Kidney epithelial cell (primary cell): ENCODE data around the gene TMEM140. TPM values are rescaled to one million over a fixed set of nuclear protein-coding genes. Genes with fewer than 3 reads are reported as not detected.

ENCODE experiments used
- DNase-seq: peaks from one replicate; pipeline ENCODE4 v3.0.0-alpha.2; 2010; ENCODE audit warnings: low read depth
- H3K27me3 ChIP-seq: 2 replicates; pipeline ENCODE4 v1.6.0; 2011; ENCODE audit warnings: low read length; ENCODE audit not compliant: control insufficient read depth, insufficient read depth
- H3K36me3 ChIP-seq: 2 replicates; pipeline ENCODE4 v1.5.1; 2011; ENCODE audit warnings: low read length; ENCODE audit not compliant: control insufficient read depth, insufficient read depth
- H3K4me3 ChIP-seq: 2 replicates; pipeline ENCODE4 v1.5.1; 2011; ENCODE audit warnings: low read depth, mild to moderate bottlenecking, control low read depth, low read length
- CTCF ChIP-seq: IDR thresholded peaks from 2 replicates; pipeline ENCODE4 v1.5.1; 2011; ENCODE audit warnings: mild to moderate bottlenecking, moderate library complexity, low read length, control low read depth, inconsistent platforms; ENCODE audit not compliant: insufficient read depth, poor library complexity, severe bottlenecking
- total RNA-seq: library from RNA; depleted of rRNA; stranded (reverse); fragments of >200 nt; gene quantifications from 2 replicates; pipeline ENCODE4 v1.2.3, GENCODE V29; 2015

TMEM140 gene
- total RNA-seq, 1 donor from 2014 or later: 1.8 TPM

GRCh38 chr7:135197343-135197742 is 49.5 kb downstream of the TMEM140 start:
- TF ChIP-seq CTCF: no peak
- DNase-seq: no peak
- H3K4me3 ChIP-seq: no peak overlapping the region
- H3K36me3 ChIP-seq: peaks cover 4% of the 10 kb centered on the region
- H3K27me3 ChIP-seq: no peaks in the 10 kb centered on the region

GRCh38 chr7:135197906-135198655 is 50.2 kb downstream of the TMEM140 start:
- no peak for TF ChIP-seq CTCF
- H3K4me3 ChIP-seq: no peak overlapping the region
- no peaks in the 10 kb centered on the region for H3K27me3 ChIP-seq
- H3K36me3 ChIP-seq: peaks cover 3% of the 10 kb centered on the region
- DNase-seq: no peak

GRCh38 chr7:135199439-135199838 is 51.6 kb downstream of the TMEM140 start:
- Histone ChIP-seq H3K27me3 (no peaks in the 10 kb centered on the region), H3K36me3 (peaks cover 3% of the 10 kb centered on the region), H3K4me3 (no peak overlapping the region)
- DNase-seq: no peak
- no peak for TF ChIP-seq CTCF

GRCh38 chr7:135200821-135201331 is 53.0 kb downstream of the TMEM140 start:
- DNase-seq: no peak
- H3K36me3 ChIP-seq: peaks cover 4% of the 10 kb centered on the region

GRCh38 chr7:135201350-135201749 is 53.5 kb downstream of the TMEM140 start:
- no peak for TF ChIP-seq CTCF
- no peak for DNase-seq
- no peaks in the 10 kb centered on the region for H3K27me3 ChIP-seq

More at GRCh38 chr7:135200821-135201331, 53.0 kb downstream of the TMEM140 start:
- TF ChIP-seq CTCF: no peak
- H3K4me3 ChIP-seq: no peak overlapping the region
- no peaks in the 10 kb centered on the region for H3K27me3 ChIP-seq

More at GRCh38 chr7:135201350-135201749, 53.5 kb downstream of the TMEM140 start:
- peaks cover 4% of the 10 kb centered on the region for H3K36me3 ChIP-seq
- no peak overlapping the region for H3K4me3 ChIP-seq
